ENCODE data around the gene SUGCT.

Gene SUGCT

DNA sequence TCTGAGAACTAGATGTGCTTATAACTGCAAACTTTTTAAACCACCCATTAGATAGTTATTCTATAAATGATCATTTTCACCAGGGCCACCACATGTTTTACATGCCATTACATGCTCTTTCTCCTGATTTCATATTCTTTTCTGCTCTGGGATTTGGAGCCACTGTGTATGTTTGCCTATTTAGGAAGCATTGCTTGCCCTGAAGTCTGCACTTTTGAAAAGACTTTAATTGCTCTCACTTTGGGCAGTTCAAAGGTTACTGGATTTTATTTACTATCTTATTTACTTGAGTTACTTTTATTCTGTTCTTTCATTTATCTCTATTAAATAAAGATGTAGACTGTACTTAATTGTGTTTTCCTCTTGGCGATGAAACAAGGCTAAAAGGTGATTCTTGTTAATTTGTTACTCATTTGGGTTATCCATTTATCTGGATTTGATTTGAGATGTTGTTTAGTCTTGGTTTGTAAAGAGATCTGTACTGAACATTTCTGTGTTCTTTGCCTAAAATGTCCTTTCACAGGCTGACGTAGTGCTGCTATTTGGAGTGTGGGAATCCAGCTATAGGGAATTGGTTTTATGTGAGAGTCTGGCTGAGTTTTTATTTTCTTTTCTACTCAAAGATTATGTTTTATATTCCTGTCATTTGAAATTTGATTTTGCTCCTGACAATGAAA lies 88.8 kb downstream of the SUGCT start:
- no peaks in the 10 kb centered on the region for H3K36me3 ChIP-seq (ENCODE audit: control insufficient read depth in 2 of 2, insufficient read depth in 1 of 2, low read length in 2 of 2)
- ChIA-PET CTCF (interaction anchor here (0.6 to 2.6 kb wide), 3 partner anchors 9 to 34 kb away, joined by 3 to 16 read pairs (median 3); no protein-coding TSS in a partner anchor), POLR2A (no interaction called here)
- no peaks in the 10 kb centered on the region for H3K4me1 ChIP-seq (ENCODE audit: control insufficient read depth, insufficient read depth, low read length)
- TF ChIP-seq ZNF341 (tag by site-specific recombination; IDR thresholded peaks at IDR 0.05; ENCODE audit: low read depth) (no peak), ZNF555 (tag by site-specific recombination; conservative IDR thresholded peaks at IDR 0.05) (no peak), ZNF140 (tag by site-specific recombination; IDR thresholded peaks at IDR 0.05) (no peak), ZNF114 (tag by site-specific recombination; IDR thresholded peaks at IDR 0.05) (no peak), ZFP69B (tag by site-specific recombination; IDR thresholded peaks at IDR 0.05) (no peak), ZIC2 (tag by site-specific recombination; IDR thresholded peaks at IDR 0.05) (no peak), ZNF585B (tag by site-specific recombination; IDR thresholded peaks at IDR 0.05) (no peak), ZNF596 (tag by site-specific recombination; IDR thresholded peaks at IDR 0.05) (no peak), ZNF202 (tag by site-specific recombination; IDR thresholded peaks at IDR 0.05; ENCODE audit: borderline replicate concordance) (no peak), ZNF157 (tag by site-specific recombination; IDR thresholded peaks at IDR 0.05) (no peak), ZNF658 (tag by site-specific recombination; IDR thresholded peaks at IDR 0.05) (no peak), ZNF311 (tag by site-specific recombination; IDR thresholded peaks at IDR 0.05; ENCODE audit: borderline replicate concordance) (no peak), ZNF350 (tag by site-specific recombination; IDR thresholded peaks at IDR 0.05) (no peak), KLF9 (tag by site-specific recombination; IDR thresholded peaks at IDR 0.05; ENCODE audit: low read depth) (no peak)
- TF ChIP-seq, protein P1, sequence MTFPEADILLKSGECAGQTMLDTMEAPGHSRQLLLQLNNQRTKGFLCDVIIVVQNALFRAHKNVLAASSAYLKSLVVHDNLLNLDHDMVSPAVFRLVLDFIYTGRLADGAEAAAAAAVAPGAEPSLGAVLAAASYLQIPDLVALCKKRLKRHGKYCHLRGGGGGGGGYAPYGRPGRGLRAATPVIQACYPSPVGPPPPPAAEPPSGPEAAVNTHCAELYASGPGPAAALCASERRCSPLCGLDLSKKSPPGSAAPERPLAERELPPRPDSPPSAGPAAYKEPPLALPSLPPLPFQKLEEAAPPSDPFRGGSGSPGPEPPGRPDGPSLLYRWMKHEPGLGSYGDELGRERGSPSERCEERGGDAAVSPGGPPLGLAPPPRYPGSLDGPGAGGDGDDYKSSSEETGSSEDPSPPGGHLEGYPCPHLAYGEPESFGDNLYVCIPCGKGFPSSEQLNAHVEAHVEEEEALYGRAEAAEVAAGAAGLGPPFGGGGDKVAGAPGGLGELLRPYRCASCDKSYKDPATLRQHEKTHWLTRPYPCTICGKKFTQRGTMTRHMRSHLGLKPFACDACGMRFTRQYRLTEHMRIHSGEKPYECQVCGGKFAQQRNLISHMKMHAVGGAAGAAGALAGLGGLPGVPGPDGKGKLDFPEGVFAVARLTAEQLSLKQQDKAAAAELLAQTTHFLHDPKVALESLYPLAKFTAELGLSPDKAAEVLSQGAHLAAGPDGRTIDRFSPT (tag by site-specific recombination; IDR thresholded peaks at IDR 0.05), result no peak
- TF ChIP-seq, protein P2, sequence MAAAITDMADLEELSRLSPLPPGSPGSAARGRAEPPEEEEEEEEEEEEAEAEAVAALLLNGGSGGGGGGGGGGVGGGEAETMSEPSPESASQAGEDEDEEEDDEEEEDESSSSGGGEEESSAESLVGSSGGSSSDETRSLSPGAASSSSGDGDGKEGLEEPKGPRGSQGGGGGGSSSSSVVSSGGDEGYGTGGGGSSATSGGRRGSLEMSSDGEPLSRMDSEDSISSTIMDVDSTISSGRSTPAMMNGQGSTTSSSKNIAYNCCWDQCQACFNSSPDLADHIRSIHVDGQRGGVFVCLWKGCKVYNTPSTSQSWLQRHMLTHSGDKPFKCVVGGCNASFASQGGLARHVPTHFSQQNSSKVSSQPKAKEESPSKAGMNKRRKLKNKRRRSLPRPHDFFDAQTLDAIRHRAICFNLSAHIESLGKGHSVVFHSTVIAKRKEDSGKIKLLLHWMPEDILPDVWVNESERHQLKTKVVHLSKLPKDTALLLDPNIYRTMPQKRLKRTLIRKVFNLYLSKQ (tag by site-specific recombination; IDR thresholded peaks at IDR 0.05; ENCODE audit: borderline replicate concordance), result no peak
- no peak overlapping the region for H3K4me3 ChIP-seq (ENCODE audit: low read depth, low read length)
- no peaks in the 10 kb centered on the region for H3K9me3 ChIP-seq (ENCODE audit: control insufficient read depth, insufficient read depth, low read depth, low read length)
- H3K27ac ChIP-seq (ENCODE audit: extremely low read depth, low read depth, low read length), result no peak overlapping the region

DNA sequence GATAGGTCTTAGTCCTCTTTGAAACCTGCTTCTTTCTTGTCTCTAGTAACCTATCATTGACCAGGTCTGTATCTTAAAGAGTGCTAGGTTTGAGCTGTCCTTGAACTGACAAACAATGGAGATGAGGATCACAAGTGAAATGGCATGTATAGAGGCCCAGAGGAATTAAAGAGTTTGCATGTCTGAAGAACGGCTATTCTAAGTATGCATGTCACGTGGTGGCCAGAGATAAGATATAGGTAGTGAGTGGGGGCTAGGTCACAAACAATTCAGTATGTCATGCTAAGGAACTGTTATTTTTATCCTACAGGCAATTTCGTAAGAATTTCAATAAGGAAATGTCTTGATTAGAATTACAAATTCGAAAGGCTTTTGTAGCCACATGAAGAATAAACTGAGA lies 95.3 kb downstream of the SUGCT start:
- Histone ChIP-seq H3K4me3 (ENCODE audit: low read depth, low read length) (no peak overlapping the region), H3K27ac (ENCODE audit: extremely low read depth, low read depth, low read length) (no peak overlapping the region), H3K9me3 (ENCODE audit: control insufficient read depth, insufficient read depth, low read depth, low read length) (no peaks in the 10 kb centered on the region), H3K36me3 (ENCODE audit: control insufficient read depth in 2 of 2, insufficient read depth in 1 of 2, low read length in 2 of 2) (no peaks in the 10 kb centered on the region), H3K4me1 (ENCODE audit: control insufficient read depth, insufficient read depth, low read length) (no peaks in the 10 kb centered on the region)
- ChIA-PET POLR2A (no interaction called here), CTCF (interaction anchor here (1.6 kb wide), 1 partner anchor 1711 kb away, joined by 3 read pairs; no protein-coding TSS in a partner anchor)
- TF ChIP-seq ZFP69B (tag by site-specific recombination; IDR thresholded peaks at IDR 0.05), result no peak
- TF ChIP-seq ZNF121 (tag by site-specific recombination; IDR thresholded peaks at IDR 0.05), result no peak
- TF ChIP-seq ZNF157 (tag by site-specific recombination; IDR thresholded peaks at IDR 0.05), result no peak
- TF ChIP-seq SCRT1 (tag by site-specific recombination; IDR thresholded peaks at IDR 0.05; ENCODE audit: borderline replicate concordance), result no peak
- TF ChIP-seq, protein P3, sequence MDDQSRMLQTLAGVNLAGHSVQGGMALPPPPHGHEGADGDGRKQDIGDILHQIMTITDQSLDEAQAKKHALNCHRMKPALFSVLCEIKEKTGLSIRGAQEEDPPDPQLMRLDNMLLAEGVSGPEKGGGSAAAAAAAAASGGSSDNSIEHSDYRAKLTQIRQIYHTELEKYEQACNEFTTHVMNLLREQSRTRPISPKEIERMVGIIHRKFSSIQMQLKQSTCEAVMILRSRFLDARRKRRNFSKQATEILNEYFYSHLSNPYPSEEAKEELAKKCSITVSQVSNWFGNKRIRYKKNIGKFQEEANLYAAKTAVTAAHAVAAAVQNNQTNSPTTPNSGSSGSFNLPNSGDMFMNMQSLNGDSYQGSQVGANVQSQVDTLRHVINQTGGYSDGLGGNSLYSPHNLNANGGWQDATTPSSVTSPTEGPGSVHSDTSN (CRISPR knock-in tag; IDR thresholded peaks at IDR 0.05), result no peak
- TF ChIP-seq KLF16 (tag by site-specific recombination; IDR thresholded peaks at IDR 0.05), result no peak
- TF ChIP-seq ZNF114 (tag by site-specific recombination; IDR thresholded peaks at IDR 0.05), result no peak
- no peak for TF ChIP-seq ZBTB8A (tag by site-specific recombination; IDR thresholded peaks at IDR 0.05)
- no peak for TF ChIP-seq ZNF37A (tag by site-specific recombination; IDR thresholded peaks at IDR 0.05)
- TF ChIP-seq, protein P4, sequence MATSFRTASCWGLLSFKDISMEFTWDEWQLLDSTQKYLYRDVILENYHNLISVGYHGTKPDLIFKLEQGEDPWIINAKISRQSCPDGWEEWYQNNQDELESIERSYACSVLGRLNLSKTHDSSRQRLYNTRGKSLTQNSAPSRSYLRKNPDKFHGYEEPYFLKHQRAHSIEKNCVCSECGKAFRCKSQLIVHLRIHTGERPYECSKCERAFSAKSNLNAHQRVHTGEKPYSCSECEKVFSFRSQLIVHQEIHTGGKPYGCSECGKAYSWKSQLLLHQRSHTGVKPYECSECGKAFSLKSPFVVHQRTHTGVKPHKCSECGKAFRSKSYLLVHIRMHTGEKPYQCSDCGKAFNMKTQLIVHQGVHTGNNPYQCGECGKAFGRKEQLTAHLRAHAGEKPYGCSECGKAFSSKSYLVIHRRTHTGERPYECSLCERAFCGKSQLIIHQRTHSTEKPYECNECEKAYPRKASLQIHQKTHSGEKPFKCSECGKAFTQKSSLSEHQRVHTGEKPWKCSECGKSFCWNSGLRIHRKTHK (tag by site-specific recombination; IDR thresholded peaks at IDR 0.05), result no peak
- TF ChIP-seq, protein P5, sequence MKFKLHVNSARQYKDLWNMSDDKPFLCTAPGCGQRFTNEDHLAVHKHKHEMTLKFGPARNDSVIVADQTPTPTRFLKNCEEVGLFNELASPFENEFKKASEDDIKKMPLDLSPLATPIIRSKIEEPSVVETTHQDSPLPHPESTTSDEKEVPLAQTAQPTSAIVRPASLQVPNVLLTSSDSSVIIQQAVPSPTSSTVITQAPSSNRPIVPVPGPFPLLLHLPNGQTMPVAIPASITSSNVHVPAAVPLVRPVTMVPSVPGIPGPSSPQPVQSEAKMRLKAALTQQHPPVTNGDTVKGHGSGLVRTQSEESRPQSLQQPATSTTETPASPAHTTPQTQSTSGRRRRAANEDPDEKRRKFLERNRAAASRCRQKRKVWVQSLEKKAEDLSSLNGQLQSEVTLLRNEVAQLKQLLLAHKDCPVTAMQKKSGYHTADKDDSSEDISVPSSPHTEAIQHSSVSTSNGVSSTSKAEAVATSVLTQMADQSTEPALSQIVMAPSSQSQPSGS (tag by site-specific recombination; IDR thresholded peaks at IDR 0.05; ENCODE audit: low read depth), result no peak
- TF ChIP-seq ZNF560 (tag by site-specific recombination; IDR thresholded peaks at IDR 0.05; ENCODE audit: borderline replicate concordance), result no peak

Measured in HEK293 (cell line).